Duodenal mucosa (tissue), 2 donors: ENCODE data around the gene DAD1.
A peak's percentile ranks its signal among the peaks of the same experiment; 100 is the strongest.
"Not testable (repeated sequence)": the region's sequence is repeated elsewhere in the genome, so short reads cannot be mapped to it uniquely, and the experiment has no call there.

ENCODE experiments used
- H3K27ac ChIP-seq: one replicate; pipeline ENCODE4 v1.7.0; 2013; ENCODE audit warnings: low read depth, low read length
- H3K27me3 ChIP-seq, 2 donors: one replicate each; pipeline ENCODE4 v1.7.0; 2013; ENCODE audit warnings: low read length in 2 of 2, control low read depth in 1 of 2; ENCODE audit not compliant: insufficient read depth in 2 of 2, control insufficient read depth in 1 of 2
- H3K36me3 ChIP-seq, 2 donors: one replicate each; pipeline ENCODE4 v1.7.0; 2013; ENCODE audit warnings: low read length in 2 of 2, control low read depth in 1 of 2; ENCODE audit not compliant: insufficient read depth in 2 of 2, control insufficient read depth in 1 of 2
- H3K4me1 ChIP-seq, 2 donors: one replicate each; pipeline ENCODE4 v1.7.0; 2013; ENCODE audit warnings: low read length in 2 of 2, control low read depth in 1 of 2; ENCODE audit not compliant: insufficient read depth in 2 of 2, control insufficient read depth in 1 of 2
- H3K4me3 ChIP-seq, 2 donors: one replicate each; pipeline ENCODE4 v1.7.0; 2013; ENCODE audit warnings: low read length in 2 of 2, low read depth in 1 of 2
- H3K9ac ChIP-seq, 2 donors: one replicate each; pipeline ENCODE4 v1.7.0; 2013; ENCODE audit warnings: low read length in 2 of 2, low read depth in 1 of 2
- H3K9me3 ChIP-seq, 2 donors: one replicate each; pipeline ENCODE4 v1.7.0; 2013; ENCODE audit warnings: low read length in 2 of 2, control low read depth in 1 of 2; ENCODE audit not compliant: control insufficient read depth in 1 of 2

DAD1 gene

GRCh38 chr14:22588526-22589095 is 413 bp downstream of the DAD1 start:
- H3K4me1 ChIP-seq = peaks cover 47 to 49% of the 10 kb centered on the region in 2 donors
- peaks cover 0 to 6% of the 10 kb centered on the region in 2 donors for H3K36me3 ChIP-seq

GRCh38 chr14:22587677-22588422 is 1.2 kb downstream of the DAD1 start:
- peak overlapping the region; percentile 82 to 87 for H3K4me3 ChIP-seq
- peaks cover 47 to 49% of the 10 kb centered on the region in 2 donors for H3K4me1 ChIP-seq
- peak overlapping the region; percentile 85 to 94 for H3K9ac ChIP-seq
- not testable (repeated sequence) for H3K36me3 ChIP-seq, H3K27ac ChIP-seq, H3K9me3 ChIP-seq, H3K27me3 ChIP-seq

More at GRCh38 chr14:22588526-22589095, 413 bp downstream of the DAD1 start:
- Histone ChIP-seq H3K9me3 (no peaks in the 10 kb centered on the region), H3K9ac (peak overlapping the region; percentile 85 to 94), H3K27me3 (no peaks in the 10 kb centered on the region), H3K4me3 (peak overlapping the region; percentile 82 to 87), H3K27ac (peak overlapping the region; percentile 83)

- Histone ChIP-seq H3K27me3 (no peaks in the 10 kb centered on the region), H3K4me1 (peaks cover 47 to 49% of the 10 kb centered on the region in 2 donors), H3K36me3 (peaks cover 0 to 6% of the 10 kb centered on the region in 2 donors), H3K4me3 (peak overlapping the region in 1 of 2 donors; percentile 87), H3K9me3 (no peaks in the 10 kb centered on the region), H3K27ac (no peak overlapping the region), H3K9ac (peak overlapping the region in 1 of 2 donors; percentile 94)
These were observed 1.8 kb downstream of the DAD1 start for GRCh38 chr14:22587247-22587646.

- Histone ChIP-seq H3K36me3 (peaks cover 6 to 7% of the 10 kb centered on the region in 2 donors), H3K27ac (no peak overlapping the region), H3K9ac (no peak overlapping the region), H3K4me3 (no peak overlapping the region), H3K27me3 (no peaks in the 10 kb centered on the region), H3K9me3 (no peaks in the 10 kb centered on the region), H3K4me1 (peaks cover 40 to 41% of the 10 kb centered on the region in 2 donors)
These were observed 5.0 kb downstream of the DAD1 start for GRCh38 chr14:22583994-22584393.

- no peak overlapping the region for H3K9ac ChIP-seq
These were observed 8.4 kb downstream of the DAD1 start for GRCh38 chr14:22580625-22581024.

GRCh38 chr14:22579881-22580280 is 9.1 kb downstream of the DAD1 start:
- Histone ChIP-seq H3K27ac (no peak overlapping the region), H3K36me3 (peaks cover 2 to 16% of the 10 kb centered on the region in 2 donors), H3K4me3 (no peak overlapping the region), H3K9ac (no peak overlapping the region), H3K9me3 (no peaks in the 10 kb centered on the region), H3K4me1 (peaks cover 7 to 9% of the 10 kb centered on the region in 2 donors), H3K27me3 (no peaks in the 10 kb centered on the region)

More at GRCh38 chr14:22580625-22581024, 8.4 kb downstream of the DAD1 start:
- no peaks in the 10 kb centered on the region for H3K27me3 ChIP-seq
- no peak overlapping the region for H3K4me3 ChIP-seq
- peaks cover 14 to 17% of the 10 kb centered on the region in 2 donors for H3K4me1 ChIP-seq
- no peaks in the 10 kb centered on the region for H3K9me3 ChIP-seq
- no peak overlapping the region for H3K27ac ChIP-seq
- peaks cover 0 to 10% of the 10 kb centered on the region in 2 donors for H3K36me3 ChIP-seq

- Histone ChIP-seq H3K27ac (no peak overlapping the region), H3K4me1 (peaks cover 1 to 4% of the 10 kb centered on the region in 2 donors), H3K9ac (no peak overlapping the region), H3K27me3 (no peaks in the 10 kb centered on the region), H3K36me3 (peaks cover 8 to 22% of the 10 kb centered on the region in 2 donors), H3K4me3 (no peak overlapping the region), H3K9me3 (no peaks in the 10 kb centered on the region)
These were observed 9.8 kb downstream of the DAD1 start for GRCh38 chr14:22579236-22579635.

- Histone ChIP-seq H3K4me3 (no peak overlapping the region), H3K27me3 (no peaks in the 10 kb centered on the region), H3K9ac (no peak overlapping the region), H3K9me3 (no peaks in the 10 kb centered on the region), H3K36me3 (peaks cover 23 to 37% of the 10 kb centered on the region in 2 donors), H3K27ac (no peak overlapping the region), H3K4me1 (no peaks in the 10 kb centered on the region)
These were observed 11.6 kb downstream of the DAD1 start for GRCh38 chr14:22577334-22577908.

- Histone ChIP-seq H3K4me1 (peaks cover 4 to 5% of the 10 kb centered on the region in 2 donors), H3K9me3 (no peaks in the 10 kb centered on the region), H3K4me3 (no peak overlapping the region), H3K27ac (no peak overlapping the region), H3K27me3 (no peaks in the 10 kb centered on the region), H3K9ac (no peak overlapping the region), H3K36me3 (peaks cover 25 to 43% of the 10 kb centered on the region in 2 donors)
These were observed 15.2 kb downstream of the DAD1 start for GRCh38 chr14:22573804-22574203.

GRCh38 chr14:22572562-22573058 is 16.4 kb downstream of the DAD1 start:
- Histone ChIP-seq H3K27ac (no peak overlapping the region), H3K27me3 (no peaks in the 10 kb centered on the region), H3K9me3 (no peaks in the 10 kb centered on the region), H3K36me3 (peaks cover 25 to 43% of the 10 kb centered on the region in 2 donors), H3K4me3 (no peak overlapping the region), H3K9ac (no peak overlapping the region), H3K4me1 (peaks cover 5 to 6% of the 10 kb centered on the region in 2 donors)
